Stimulated activated CD4-positive, alpha-beta T cell treated with anti-CD3 and anti-CD28 coated beads, TNF-alpha, amount 100 ng/mL, for 48 hours (primary cell): ENCODE data around the gene HEXIM1.

Source experiments
- DNase-seq, 3 donors: peaks; one replicate each; pipeline ENCODE4 v3.0.0-alpha.2; 2020; ENCODE audit warnings: low read depth in 3 of 3

HEXIM1 gene

GRCh38 chr17:45148183-45149036 is at the start of gene HEXIM1:
Gene HEXIM1, plus strand, starts transcription at chr17:45148475. Its CDS starts 716 bp downstream, at chr17:45149191.
- DNase-seq: peak; percentile 94 to 99 (median 97)

- DNase-seq: peak; percentile 46 to 75 (median 65)
Measured at GRCh38 chr17:45098869-45099616, 49.2 kb upstream of the HEXIM1 start.

DNA sequence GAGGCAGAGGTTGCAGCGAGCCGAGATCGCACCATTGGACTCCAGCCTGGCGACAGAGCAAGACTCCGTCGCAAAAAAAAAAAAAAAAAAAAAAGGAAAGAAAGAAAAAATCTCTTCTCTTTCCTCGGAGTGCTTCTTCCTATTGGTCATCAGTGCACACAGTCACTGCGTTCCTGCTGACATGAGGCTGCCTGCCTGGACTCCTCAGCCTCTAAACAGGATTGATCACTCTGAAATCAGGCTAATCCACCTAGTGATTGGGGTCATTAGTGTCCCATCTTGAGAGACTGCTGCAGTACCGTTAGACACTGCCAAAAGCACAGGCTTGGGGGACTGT is 46.8 kb upstream of the HEXIM1 start:
- DNase-seq: no peak

GRCh38 chr17:45101883-45102811 is 46.1 kb upstream of the HEXIM1 start:
- DNase-seq: no peak

DNA sequence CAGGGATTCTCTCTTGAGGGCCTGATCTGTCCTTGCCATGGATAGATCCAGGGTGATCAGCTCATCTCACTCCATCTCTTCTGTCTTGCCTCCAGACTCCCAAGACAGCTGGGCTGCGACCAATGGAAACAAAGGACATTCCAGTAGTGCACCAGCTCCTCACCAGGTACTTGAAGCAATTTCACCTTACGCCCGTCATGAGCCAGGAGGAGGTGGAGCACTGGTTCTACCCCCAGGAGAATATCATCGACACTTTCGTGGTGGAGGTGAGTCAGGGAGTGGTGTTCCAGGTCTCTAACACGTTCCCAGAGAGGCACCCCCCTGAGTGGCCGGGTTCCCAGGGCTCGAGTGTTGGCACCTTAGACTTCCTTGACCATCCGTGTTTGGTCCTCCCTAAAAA is 45.4 kb upstream of the HEXIM1 start:
- DNase-seq: no peak

- no peak for DNase-seq
Measured at GRCh38 chr17:45103269-45103795, 44.9 kb upstream of the HEXIM1 start.

GRCh38 chr17:45104029-45104428 is 44.2 kb upstream of the HEXIM1 start:
- DNase-seq: no peak

DNA sequence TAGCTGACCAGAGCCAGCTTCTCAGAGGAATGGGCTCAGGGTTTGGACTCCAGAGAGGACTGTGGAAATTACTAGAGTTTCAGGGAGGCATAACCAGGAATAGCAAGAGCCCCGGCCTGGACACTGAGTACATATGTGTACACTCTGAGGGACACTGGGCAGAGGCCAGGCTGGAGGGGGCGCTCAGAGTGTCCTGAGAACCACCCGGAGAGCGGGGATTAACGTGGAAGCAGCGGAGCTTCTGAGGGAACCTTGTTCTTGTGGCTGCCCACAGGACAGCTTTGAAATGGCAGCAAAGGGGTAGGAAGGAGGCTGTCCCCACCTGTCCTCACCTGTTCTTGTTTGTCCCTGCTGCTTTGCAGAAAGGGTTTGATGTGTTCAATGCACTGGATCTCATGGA is 43.8 kb upstream of the HEXIM1 start:
- DNase-seq: no peak

- DNase-seq: no peak
Measured at GRCh38 chr17:45104907-45105624, 43.2 kb upstream of the HEXIM1 start.

- no peak for DNase-seq
Measured at GRCh38 chr17:45106096-45106495, 42.2 kb upstream of the HEXIM1 start.

- DNase-seq: no peak
Measured at GRCh38 chr17:45106582-45106981, 41.7 kb upstream of the HEXIM1 start.

DNA sequence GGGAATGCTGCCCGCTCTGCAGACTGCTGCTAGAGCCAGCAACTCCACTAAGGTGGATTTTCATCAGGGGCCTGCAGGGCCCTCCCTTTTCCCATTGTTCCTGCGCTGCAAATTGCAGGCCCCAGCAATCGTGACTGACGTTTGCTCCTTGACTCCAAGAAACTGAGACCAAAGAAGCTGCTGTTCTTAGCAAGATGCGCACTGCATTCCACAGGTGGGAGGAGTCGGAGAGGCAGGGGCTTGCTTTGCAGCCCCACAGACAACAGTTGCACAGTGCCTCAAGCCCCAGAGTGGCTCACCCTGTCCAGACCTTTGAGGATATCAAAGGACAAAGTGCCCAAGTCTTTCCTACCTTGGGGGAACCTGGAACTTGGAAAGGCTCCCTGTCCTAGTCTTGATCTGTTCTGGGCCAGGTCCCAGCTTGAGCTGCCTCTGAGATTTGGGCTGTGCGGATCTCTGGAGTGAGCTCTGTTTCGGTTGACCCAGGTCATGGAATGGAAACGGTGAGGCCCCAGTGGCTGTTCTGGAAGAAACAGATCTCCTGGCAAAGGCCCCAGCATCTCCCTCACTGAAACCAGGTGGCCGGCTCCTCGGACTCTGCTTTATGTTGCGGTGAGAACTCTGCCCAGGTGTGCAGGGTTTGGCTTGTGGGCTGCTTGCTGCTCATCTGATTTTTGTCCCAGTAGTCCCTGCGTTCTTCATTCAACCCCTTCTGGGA is 40.8 kb upstream of the HEXIM1 start:
- no peak for DNase-seq

DNA sequence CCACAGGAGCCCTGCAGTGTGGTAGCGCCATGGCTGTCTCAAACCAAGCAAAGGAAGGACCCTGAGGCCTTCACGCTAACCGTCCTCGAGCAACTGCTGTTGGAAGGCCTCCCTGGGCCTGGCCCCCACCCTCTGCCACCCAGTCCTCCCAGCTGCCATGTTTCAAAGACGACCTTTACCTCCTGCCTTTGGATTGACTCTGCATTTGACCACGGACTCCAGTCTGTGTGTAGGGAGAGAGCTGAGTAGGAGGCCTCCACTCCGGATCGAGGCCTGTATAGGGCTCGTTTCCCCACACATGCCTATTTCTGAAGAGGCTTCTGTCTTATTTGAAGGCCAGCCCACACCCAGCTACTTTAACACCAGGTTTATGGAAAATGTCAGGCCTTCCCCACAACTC is 40.2 kb upstream of the HEXIM1 start:
- no peak for DNase-seq

- no peak for DNase-seq
Measured at GRCh38 chr17:45108595-45109521, 39.4 kb upstream of the HEXIM1 start.

- DNase-seq: no peak
Measured at GRCh38 chr17:45110676-45111611, 37.3 kb upstream of the HEXIM1 start.

GRCh38 chr17:45111850-45112249 is 36.4 kb upstream of the HEXIM1 start:
- no peak for DNase-seq

DNA sequence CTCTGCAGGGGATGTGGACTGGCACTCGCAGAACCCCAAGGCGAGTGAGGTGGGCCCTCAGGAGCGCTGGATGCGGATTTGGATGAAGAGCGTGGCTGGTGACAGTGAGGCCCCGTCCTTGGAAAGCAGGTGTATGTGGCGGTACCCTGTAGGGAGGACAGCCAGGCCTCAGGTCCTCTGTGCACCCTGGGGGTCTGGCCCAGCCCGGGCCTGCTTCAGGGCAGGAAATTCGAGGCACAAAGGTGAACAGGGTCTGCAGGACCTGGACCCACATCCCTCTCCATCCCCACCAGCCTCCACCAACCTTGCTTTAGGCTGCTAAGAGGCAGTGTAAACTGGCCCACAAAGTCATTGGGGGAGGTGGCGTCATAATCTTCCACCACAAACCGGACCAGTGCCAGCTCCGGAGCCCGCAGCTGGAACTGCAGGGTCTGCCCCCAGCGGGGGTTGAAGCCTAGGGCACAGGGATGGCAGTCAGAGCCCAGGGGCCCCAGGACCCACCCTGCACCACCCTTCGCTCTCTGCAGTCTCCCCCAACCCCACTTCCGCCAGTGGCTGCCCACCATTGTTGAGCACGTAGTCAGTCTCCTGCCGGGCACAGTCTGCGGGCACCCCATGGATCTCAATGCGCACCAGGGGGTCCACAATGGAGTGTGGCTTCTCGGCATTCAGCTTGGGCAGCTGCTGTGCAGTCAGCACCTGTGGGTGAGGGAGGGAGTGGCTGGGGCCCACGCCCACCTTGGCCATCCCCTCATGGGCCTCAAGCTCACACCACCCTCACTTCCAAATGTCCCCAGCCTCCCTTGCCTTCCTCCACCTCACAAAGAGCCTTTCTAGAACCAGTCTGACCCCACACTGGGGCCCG is 35.5 kb upstream of the HEXIM1 start:
- no peak for DNase-seq
